ENCODE measurements around the gene RAF1.

RAF1 gene

GRCh38 chr3:12585970-12586369 is 77.9 kb downstream of the RAF1 start:
- no peak overlapping the region for H3K4me3 ChIP-seq
- H3K36me3 ChIP-seq, result peaks cover 88 to 100% (median 96%) of the 10 kb centered on the region in 3 donors
- intact Hi-C loops (cut with DNase I; ENCODE audit: low total_unique reads), result no loop called here
- no peak overlapping the region for H3K27ac ChIP-seq
- no peak for DNase-seq
- H3K9me3 ChIP-seq, result no peaks in the 10 kb centered on the region
- no peaks in the 10 kb centered on the region for H3K27me3 ChIP-seq
- TF ChIP-seq, protein P1, sequence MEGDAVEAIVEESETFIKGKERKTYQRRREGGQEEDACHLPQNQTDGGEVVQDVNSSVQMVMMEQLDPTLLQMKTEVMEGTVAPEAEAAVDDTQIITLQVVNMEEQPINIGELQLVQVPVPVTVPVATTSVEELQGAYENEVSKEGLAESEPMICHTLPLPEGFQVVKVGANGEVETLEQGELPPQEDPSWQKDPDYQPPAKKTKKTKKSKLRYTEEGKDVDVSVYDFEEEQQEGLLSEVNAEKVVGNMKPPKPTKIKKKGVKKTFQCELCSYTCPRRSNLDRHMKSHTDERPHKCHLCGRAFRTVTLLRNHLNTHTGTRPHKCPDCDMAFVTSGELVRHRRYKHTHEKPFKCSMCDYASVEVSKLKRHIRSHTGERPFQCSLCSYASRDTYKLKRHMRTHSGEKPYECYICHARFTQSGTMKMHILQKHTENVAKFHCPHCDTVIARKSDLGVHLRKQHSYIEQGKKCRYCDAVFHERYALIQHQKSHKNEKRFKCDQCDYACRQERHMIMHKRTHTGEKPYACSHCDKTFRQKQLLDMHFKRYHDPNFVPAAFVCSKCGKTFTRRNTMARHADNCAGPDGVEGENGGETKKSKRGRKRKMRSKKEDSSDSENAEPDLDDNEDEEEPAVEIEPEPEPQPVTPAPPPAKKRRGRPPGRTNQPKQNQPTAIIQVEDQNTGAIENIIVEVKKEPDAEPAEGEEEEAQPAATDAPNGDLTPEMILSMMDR (IDR thresholded peaks at IDR 0.05), result no peak
- peaks cover 0 to 5% (median 0%) of the 10 kb centered on the region in 4 donors for H3K4me1 ChIP-seq

GRCh38 chr3:12585181-12585580 is 78.7 kb downstream of the RAF1 start:
- Histone ChIP-seq H3K9me3 (no peaks in the 10 kb centered on the region), H3K27me3 (no peaks in the 10 kb centered on the region), H3K27ac (no peak overlapping the region), H3K4me3 (no peak overlapping the region), H3K4me1 (peaks cover 0 to 5% (median 0%) of the 10 kb centered on the region in 4 donors), H3K36me3 (peaks cover 82 to 100% (median 95%) of the 10 kb centered on the region in 3 donors)
- intact Hi-C loops (cut with DNase I; ENCODE audit: low total_unique reads), result no loop called here
- DNase-seq, result no peak
- TF ChIP-seq, protein P1 (IDR thresholded peaks at IDR 0.05), result no peak

- TF ChIP-seq, protein P1 (IDR thresholded peaks at IDR 0.05), result no peak
- Histone ChIP-seq H3K27me3 (no peaks in the 10 kb centered on the region), H3K4me1 (peaks cover 0 to 5% (median 0%) of the 10 kb centered on the region in 4 donors), H3K9me3 (no peaks in the 10 kb centered on the region), H3K36me3 (peaks cover 72 to 100% (median 95%) of the 10 kb centered on the region in 3 donors), H3K27ac (no peak overlapping the region), H3K4me3 (no peak overlapping the region)
- no peak for DNase-seq
- intact Hi-C loops (cut with DNase I; ENCODE audit: low total_unique reads), result no loop called here
Measured at GRCh38 chr3:12584083-12584482, 79.8 kb downstream of the RAF1 start.

GRCh38 chr3:12583280-12583679 is 80.6 kb downstream of the RAF1 start:
- intact Hi-C loops (cut with DNase I; ENCODE audit: low total_unique reads), result no loop called here
- Histone ChIP-seq H3K4me1 (peaks cover 0 to 5% (median 0%) of the 10 kb centered on the region in 4 donors), H3K27me3 (no peaks in the 10 kb centered on the region), H3K36me3 (peaks cover 64 to 100% (median 95%) of the 10 kb centered on the region in 3 donors), H3K27ac (no peak overlapping the region), H3K9me3 (no peaks in the 10 kb centered on the region), H3K4me3 (no peak overlapping the region)
- no peak for DNase-seq
- TF ChIP-seq, protein P1 (IDR thresholded peaks at IDR 0.05), result no peak

GRCh38 chr3:12582730-12583129 is 81.2 kb downstream of the RAF1 start:
- no peaks in the 10 kb centered on the region for H3K9me3 ChIP-seq
- no peaks in the 10 kb centered on the region for H3K27me3 ChIP-seq
- no peak overlapping the region for H3K4me3 ChIP-seq
- intact Hi-C loops (cut with DNase I; ENCODE audit: low total_unique reads), result no loop called here
- no peak for DNase-seq
- peaks cover 64 to 100% (median 95%) of the 10 kb centered on the region in 3 donors for H3K36me3 ChIP-seq
- no peak overlapping the region for H3K27ac ChIP-seq
- TF ChIP-seq, protein P1 (IDR thresholded peaks at IDR 0.05), result no peak
- H3K4me1 ChIP-seq, result peaks cover 0 to 5% (median 0%) of the 10 kb centered on the region in 4 donors

GRCh38 chr3:12579905-12580304 is 84.0 kb downstream of the RAF1 start:
- Histone ChIP-seq H3K27me3 (no peaks in the 10 kb centered on the region), H3K9me3 (no peaks in the 10 kb centered on the region), H3K27ac (no peak overlapping the region), H3K36me3 (peaks cover 62 to 100% (median 98%) of the 10 kb centered on the region in 3 donors), H3K4me1 (no peaks in the 10 kb centered on the region), H3K4me3 (no peak overlapping the region)
- intact Hi-C loops (cut with DNase I; ENCODE audit: low total_unique reads), result no loop called here
- no peak for DNase-seq
- TF ChIP-seq, protein P1 (IDR thresholded peaks at IDR 0.05), result no peak

Data from tibial artery (tissue), 4 donors.